ENCODE data around the gene UNKL.
A peak's percentile ranks its signal among the peaks of the same experiment; 100 is the strongest.
"Not testable (repeated sequence)": the region's sequence is repeated elsewhere in the genome, so short reads cannot be mapped to it uniquely, and the experiment has no call there.

Gene UNKL

GRCh38 chr16:1341495-1342420, 72.7 kb downstream of the UNKL start:
- DNase-seq = no peak

GRCh38 chr16:1340730-1341494, 73.6 kb downstream of the UNKL start:
- DNase-seq = no peak

- DNase-seq = no peak
These were observed 75.4 kb downstream of the UNKL start for GRCh38 chr16:1338855-1339675.

GRCh38 chr16:1338119-1338730, 76.3 kb downstream of the UNKL start:
- no peak for DNase-seq

GRCh38 chr16:1337486-1337885, 77.0 kb downstream of the UNKL start:
- DNase-seq = peak in 1 of 56 donors; percentile 19

GRCh38 chr16:1336619-1337018, 77.9 kb downstream of the UNKL start:
- DNase-seq = no peak

- DNase-seq = peak in 29 of 56 donors; percentile 12 to 73 (median 33)
These were observed 78.5 kb downstream of the UNKL start for GRCh38 chr16:1335996-1336395.

GRCh38 chr16:1335211-1335971, 79.1 kb downstream of the UNKL start:
- peak in 19 of 56 donors; percentile 5 to 60 (median 40) for DNase-seq

GRCh38 chr16:1334739-1335138, 79.8 kb downstream of the UNKL start:
- no peak for DNase-seq

- peak in 1 of 56 donors; percentile 39 for DNase-seq
These were observed 80.4 kb downstream of the UNKL start for GRCh38 chr16:1333854-1334700.

GRCh38 chr16:1333149-1333812, 81.2 kb downstream of the UNKL start, which contains the start of gene BAIAP3:
BAIAP3 (plus strand) TSS chr16:1333645; CDS start chr16:1338550, 4,905 bp downstream.
- peak in 14 of 56 donors; percentile 8 to 64 (median 22) for DNase-seq

- no peak for DNase-seq
These were observed 81.8 kb downstream of the UNKL start for GRCh38 chr16:1332618-1333148.

GRCh38 chr16:1331712-1332617, 82.5 kb downstream of the UNKL start:
- peak in 2 of 56 donors; percentile 7 to 21 for DNase-seq

- no peak for DNase-seq
These were observed 83.4 kb downstream of the UNKL start for GRCh38 chr16:1330931-1331711.

GRCh38 chr16:1330260-1330914, 84.1 kb downstream of the UNKL start:
- DNase-seq = no peak

- not testable (repeated sequence) for DNase-seq
These were observed 85.5 kb downstream of the UNKL start for GRCh38 chr16:1328961-1329360.
